Measurements from ENCODE around the gene RASGRF1.

The RASGRF1 gene

DNA sequence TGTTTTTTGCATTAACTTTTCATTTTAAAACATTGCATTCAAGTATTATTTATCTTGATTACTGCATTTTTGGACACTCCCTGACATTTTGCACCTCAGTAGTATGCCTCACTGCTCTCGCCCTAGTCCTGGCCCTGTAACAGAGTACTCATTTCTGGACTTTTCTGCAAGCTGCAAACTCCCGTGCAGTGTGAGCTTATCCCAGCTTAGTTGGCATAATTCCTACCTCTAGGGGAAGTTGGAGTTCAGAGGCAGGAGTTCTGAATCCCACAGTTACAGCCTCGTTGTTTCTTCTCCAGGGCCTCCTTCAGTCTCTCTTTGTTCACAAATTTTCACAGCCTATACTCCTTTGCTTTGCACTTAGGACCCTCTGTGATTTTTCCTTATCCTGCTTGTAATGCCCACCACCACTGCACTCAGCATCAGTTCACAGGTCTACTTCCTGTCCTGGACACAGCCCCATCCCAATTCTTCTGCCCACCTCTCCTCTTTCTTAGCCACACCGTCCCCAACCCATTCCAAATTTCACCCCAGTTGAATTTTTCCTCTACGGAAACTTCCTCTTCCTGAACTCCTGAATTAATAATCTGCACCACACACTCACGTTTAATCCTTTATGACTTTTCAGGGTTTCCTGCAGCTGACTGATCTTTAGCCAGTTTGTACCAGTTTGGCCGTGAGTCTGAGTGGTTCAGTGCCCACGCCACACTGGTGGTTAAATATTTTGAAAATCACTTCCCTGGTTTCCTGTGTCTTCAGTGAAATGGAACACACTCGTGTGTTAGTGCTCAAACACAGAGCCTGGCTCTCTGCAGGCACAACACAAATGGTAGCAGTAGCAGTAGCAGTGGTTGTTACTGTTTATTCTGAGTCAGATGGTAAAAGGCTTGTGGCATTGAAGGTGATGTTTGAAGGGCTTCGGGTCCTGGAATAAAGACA is 139.4 kb downstream of the RASGRF1 start:
- DNase-seq = no peak

GRCh38 chr15:78950343-78950742 is 140.2 kb downstream of the RASGRF1 start:
- DNase-seq = no peak

DNA sequence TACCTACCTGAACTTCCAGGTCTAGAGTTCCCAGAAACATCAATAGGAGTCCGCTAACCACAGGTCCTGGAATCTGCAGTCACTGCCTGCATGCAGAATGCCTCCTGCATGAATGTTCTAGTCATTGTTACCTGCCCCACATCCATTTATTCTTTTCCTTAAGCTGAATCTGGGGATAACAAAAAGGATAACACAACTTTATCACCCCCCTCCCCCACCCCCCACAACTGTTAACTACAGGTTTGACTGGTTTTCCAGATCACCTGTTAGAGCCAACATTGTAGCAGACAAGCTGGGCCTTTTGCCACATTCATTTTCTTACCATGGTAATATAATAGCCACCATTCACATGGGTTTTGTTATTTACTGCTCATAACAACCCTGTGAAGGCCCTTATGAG is 141.1 kb downstream of the RASGRF1 start:
- DNase-seq = no peak

- DNase-seq = no peak
Measured at GRCh38 chr15:78947506-78947905, 143.1 kb downstream of the RASGRF1 start.

DNA sequence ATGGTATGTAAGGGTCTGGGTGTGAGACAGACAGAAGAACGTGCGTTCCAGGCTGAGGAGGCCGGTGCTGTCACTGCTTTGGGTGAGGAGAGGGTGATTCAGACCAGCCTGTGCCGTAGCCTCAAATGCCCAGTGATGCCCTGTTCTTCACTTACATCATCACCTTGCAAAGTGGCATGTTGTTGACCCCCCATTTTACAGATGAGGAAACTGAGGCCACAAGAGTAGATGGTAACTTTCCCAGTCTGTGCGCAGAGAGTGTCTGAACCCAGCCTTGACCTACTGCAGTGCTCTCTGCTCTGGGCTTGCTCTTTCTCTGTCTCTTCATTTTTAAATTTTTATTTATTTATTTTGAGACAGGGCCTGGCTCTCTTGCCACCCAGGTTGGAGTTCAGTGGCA is 144.1 kb downstream of the RASGRF1 start:
- no peak for DNase-seq

GRCh38 chr15:78944669-78945407 is 145.7 kb downstream of the RASGRF1 start, which contains the start of gene CTSH:
CTSH (minus strand) TSS chr15:78945046; CDS start chr15:78944981, 65 bp downstream.
- peak; percentile 64 for DNase-seq

- no peak for DNase-seq
Measured at GRCh38 chr15:78944202-78944625, 146.4 kb downstream of the RASGRF1 start.

- no peak for DNase-seq
Measured at GRCh38 chr15:78943692-78944091, 146.9 kb downstream of the RASGRF1 start.

DNA sequence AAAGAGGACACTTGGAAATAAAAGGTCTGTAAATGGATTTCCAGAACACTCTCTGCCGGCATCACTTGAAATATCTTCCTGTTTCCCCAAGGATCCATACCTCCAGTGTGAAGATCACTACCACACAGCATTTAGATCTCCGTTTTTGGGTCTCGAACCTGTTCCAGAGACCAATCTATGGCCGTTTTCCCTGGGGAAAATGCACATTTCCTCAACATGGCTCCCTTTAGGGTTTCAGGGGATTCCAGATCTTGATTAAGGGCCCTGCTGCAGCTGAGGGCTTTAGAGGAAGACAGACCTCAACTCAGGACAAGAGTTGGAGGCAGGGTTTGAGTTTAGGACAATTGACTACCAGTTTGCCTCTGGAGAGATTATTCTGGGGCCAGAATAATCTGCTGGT is 147.8 kb downstream of the RASGRF1 start:
- DNase-seq = no peak

DNA sequence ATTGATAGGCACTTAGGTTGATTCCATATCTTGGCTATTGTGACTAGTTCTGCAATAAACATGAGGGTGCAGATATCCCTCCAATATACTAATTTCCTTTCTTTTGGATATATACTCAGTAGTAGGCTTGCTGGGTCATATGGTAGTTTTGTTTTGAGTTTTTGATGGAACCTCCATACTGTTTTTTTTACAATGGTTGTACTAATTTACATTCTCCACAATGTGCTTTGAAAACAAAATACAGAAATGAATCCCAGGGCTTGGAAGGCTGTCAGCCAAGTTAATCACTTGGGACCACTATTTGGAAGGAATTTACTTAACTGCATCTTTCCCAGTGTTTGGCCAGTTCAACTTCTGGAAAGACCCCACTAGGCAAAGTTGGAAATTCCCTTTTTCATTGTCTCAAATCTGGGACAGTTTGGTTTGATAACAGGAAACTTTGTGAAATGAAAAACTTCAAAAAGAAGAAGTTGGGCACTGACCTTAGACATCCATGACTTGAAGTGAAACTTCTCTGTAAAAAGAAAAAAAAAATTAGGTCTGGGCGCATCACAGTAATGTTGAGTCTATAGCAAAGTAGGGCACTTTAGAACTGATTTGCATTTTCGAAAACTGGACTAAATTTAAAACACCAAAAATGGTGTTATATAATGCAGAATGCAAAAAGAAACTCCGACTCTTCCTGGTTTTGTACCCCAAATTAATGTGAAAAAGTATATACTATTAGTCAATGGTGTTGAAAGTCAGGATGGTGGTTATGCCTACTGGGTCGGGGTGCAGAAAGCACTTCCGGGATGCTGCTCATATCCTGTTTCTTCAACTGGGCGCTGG is 151.7 kb downstream of the RASGRF1 start:
- peak; percentile 43 for DNase-seq

GRCh38 chr15:78937132-78937739 is 153.3 kb downstream of the RASGRF1 start:
- no peak for DNase-seq

- no peak for DNase-seq
Measured at GRCh38 chr15:78934655-78935023, 155.9 kb downstream of the RASGRF1 start.

DNA sequence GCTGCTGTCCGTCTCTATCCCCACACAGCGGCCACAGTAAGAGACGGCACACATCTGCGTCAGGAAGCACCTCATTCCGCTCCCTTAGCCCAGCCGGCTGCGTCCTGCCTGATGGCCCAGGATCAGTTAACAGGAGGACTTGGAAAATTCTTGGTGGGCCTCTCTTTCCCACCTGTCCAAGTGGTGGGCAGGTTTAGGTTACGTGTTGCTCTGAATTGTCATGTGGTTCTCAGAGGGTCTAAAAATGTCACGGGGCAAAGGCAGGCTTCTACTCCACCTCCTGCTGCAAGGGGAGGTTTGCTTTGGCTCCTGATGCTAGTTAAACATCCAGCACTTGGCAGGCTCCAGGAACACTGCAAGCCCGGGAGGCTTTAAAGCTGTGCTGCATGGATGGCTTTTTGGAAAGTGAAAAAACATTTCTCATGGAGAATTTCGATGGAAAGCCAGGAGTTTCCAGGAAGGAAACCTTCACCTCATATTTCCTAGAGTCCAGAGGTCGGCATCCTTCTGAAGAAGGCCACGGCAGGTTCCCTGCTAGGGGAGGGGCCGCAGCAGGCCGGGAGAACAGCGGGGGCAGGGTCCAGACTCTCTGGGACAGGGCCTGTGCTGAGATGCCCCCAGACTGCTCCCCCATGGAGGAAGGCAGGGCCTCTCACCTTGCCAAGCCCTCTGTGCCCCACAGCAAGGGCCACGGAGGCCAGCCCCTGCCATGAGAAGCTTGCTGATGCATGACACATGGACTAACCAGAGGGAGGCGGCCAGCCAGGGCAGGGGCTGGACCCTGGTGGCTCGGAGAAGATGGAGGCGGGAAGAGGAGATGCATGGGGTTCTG is 156.5 kb downstream of the RASGRF1 start:
- no peak for DNase-seq

- no peak for DNase-seq
Measured at GRCh38 chr15:78933187-78933822, 157.3 kb downstream of the RASGRF1 start.

DNA sequence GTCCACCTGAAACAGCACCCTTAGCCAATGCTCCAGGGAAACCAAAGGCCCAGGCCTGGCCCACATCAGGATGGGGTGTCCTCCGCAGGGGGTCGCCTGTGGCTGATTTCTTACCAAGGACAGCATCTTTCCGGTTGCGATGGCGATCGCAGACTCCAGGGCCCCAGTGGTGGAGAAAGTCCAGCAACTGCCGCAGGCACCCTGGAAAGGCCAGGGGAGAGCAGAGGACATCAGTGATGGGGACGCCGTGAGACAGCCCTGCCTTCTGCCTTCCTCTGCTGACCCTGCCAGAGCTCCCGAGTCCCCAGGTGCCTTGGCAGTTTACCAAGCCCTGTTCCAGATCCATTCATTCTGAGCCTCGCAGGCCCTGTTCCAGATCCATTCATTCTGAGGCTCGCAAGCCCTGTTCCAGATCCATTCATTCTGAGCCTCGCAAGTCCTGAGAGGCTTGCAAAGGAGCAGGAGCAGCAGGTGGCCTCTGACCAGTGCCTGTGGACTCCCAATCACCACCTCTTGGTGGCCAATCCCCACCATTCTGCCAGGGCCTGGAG is 158.2 kb downstream of the RASGRF1 start:
- no peak for DNase-seq

GRCh38 chr15:78931439-78932257 is 158.9 kb downstream of the RASGRF1 start:
- DNase-seq = no peak

- no peak for DNase-seq
Measured at GRCh38 chr15:78930577-78931388, 159.8 kb downstream of the RASGRF1 start.

DNA sequence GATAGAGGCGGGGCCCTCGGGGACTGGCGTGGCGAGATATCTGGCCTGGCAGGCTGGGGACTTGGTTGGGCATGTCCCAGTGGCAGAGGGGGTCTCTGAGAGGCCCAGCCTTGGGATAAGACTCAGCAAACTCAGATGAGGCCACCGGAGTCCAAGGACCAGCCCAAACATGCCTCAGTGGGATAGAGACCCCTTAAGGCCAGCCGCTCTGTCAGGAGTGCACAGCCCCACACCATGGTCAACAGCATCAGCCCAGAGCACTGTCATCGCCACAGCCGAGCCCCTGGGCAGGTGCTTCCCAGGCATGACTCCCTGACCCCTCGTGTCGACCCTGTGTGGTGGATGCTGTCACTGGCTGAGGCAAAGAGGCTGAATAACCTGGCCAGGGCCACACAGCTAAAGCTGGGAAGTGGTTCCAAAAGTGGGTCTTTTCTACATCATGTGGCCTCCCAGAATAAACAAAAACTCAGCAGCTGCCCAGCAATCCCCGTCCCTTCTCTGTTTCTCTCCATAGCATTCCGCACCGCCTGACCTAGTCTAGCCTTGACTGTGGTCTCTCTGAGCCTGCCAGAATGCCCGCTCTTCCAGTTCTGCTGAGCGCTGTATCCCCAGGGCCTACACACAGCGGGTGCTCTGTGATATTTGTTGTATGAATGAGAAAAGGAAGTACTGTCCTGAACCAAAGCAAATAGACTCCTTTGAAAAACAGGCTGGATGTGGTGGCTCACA is 160.9 kb downstream of the RASGRF1 start:
- DNase-seq = no peak
